ENCODE data around the gene FAM47C.
"Not testable (repeated sequence)": the region's sequence is repeated elsewhere in the genome, so short reads cannot be mapped to it uniquely, and the experiment has no call there.

Gene FAM47C

DNA sequence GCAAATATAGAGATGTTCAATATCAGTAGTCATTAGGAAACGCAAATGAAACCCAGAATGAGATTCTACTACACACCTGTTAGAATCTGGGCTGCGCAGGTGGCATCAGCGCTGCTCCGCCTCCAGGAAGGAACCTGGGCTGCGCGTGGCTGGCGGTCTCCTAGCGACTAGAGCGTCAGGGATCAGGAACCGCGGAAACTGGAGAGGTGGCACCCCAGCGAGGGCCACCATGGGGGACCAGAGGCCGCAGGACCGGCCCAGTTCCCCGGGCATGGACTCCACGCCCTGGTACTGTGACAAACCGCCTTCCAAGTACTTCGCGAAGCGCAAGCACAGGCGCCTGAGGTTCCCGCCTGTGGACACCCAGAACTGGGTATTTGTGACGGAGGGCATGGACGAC lies at the start of gene FAM47C:
TSS of gene FAM47C (plus strand) at position 185 of the 400 bp plus-strand sequence. CDS start at position 230, 45 bp downstream.
- H3K27ac ChIP-seq (ENCODE audit: low read length) = not testable (repeated sequence)

DNA sequence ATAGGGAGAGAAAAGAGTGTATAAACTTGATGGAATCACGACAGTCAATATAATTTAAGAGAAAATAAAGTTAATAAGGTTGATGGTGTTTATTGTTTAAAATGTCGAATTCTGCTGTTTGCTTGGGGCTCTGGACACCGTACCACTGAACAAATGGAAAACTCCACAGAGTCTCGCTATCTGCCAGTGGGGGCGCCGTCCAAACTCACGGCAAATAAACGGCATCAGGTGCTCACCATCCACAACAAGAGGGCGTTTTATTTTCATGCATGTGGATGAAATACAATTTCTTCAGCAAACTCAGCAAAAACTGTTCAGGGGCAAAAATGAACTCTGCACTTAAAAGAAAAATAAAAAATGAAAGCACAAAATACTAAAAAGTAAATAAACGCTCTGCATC lies 46.6 kb upstream of the FAM47C start:
- Histone ChIP-seq H3K27me3 (ENCODE audit: low read depth, low read length) (no peaks in the 10 kb centered on the region), H3K4me2 (ENCODE audit: low read length) (no peak overlapping the region), H3K9ac (ENCODE audit: low read length) (no peak overlapping the region), H3K27ac (ENCODE audit: low read length) (no peak overlapping the region), H3K4me1 (ENCODE audit: low read length) (no peaks in the 10 kb centered on the region), H3K36me3 (replicated peaks; ENCODE audit: low read depth, low read length) (no peaks in the 10 kb centered on the region), H3K9me3 (ENCODE audit: insufficient read depth, low read length) (no peaks in the 10 kb centered on the region), H3K79me2 (ENCODE audit: low read length) (no peaks in the 10 kb centered on the region), H2AFZ (ENCODE audit: low read depth, low read length) (no peak overlapping the region), H3K4me3 (ENCODE audit: low read length) (no peak overlapping the region), H4K20me1 (ENCODE audit: insufficient read depth, low read length) (no peaks in the 10 kb centered on the region)
- no peak for TF ChIP-seq EZH2phosphoT487 (IDR thresholded peaks at IDR 0.05; ENCODE audit: low read depth)
- TF ChIP-seq, protein P1, sequence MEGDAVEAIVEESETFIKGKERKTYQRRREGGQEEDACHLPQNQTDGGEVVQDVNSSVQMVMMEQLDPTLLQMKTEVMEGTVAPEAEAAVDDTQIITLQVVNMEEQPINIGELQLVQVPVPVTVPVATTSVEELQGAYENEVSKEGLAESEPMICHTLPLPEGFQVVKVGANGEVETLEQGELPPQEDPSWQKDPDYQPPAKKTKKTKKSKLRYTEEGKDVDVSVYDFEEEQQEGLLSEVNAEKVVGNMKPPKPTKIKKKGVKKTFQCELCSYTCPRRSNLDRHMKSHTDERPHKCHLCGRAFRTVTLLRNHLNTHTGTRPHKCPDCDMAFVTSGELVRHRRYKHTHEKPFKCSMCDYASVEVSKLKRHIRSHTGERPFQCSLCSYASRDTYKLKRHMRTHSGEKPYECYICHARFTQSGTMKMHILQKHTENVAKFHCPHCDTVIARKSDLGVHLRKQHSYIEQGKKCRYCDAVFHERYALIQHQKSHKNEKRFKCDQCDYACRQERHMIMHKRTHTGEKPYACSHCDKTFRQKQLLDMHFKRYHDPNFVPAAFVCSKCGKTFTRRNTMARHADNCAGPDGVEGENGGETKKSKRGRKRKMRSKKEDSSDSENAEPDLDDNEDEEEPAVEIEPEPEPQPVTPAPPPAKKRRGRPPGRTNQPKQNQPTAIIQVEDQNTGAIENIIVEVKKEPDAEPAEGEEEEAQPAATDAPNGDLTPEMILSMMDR (IDR thresholded peaks at IDR 0.05; ENCODE audit: low read depth, low read length) = no peak

More for the DNA sequence above, at the start of gene FAM47C:
- H2AFZ ChIP-seq (ENCODE audit: low read depth, low read length); H3K4me3 ChIP-seq (ENCODE audit: low read length); H3K4me2 ChIP-seq (ENCODE audit: low read length); H4K20me1 ChIP-seq (ENCODE audit: insufficient read depth, low read length); H3K36me3 ChIP-seq (replicated peaks; ENCODE audit: low read depth, low read length); H3K9ac ChIP-seq (ENCODE audit: low read length); H3K27me3 ChIP-seq (ENCODE audit: low read depth, low read length); H3K79me2 ChIP-seq (ENCODE audit: low read length); H3K4me1 ChIP-seq (ENCODE audit: low read length); H3K9me3 ChIP-seq (ENCODE audit: insufficient read depth, low read length): not testable (repeated sequence)

DNA sequence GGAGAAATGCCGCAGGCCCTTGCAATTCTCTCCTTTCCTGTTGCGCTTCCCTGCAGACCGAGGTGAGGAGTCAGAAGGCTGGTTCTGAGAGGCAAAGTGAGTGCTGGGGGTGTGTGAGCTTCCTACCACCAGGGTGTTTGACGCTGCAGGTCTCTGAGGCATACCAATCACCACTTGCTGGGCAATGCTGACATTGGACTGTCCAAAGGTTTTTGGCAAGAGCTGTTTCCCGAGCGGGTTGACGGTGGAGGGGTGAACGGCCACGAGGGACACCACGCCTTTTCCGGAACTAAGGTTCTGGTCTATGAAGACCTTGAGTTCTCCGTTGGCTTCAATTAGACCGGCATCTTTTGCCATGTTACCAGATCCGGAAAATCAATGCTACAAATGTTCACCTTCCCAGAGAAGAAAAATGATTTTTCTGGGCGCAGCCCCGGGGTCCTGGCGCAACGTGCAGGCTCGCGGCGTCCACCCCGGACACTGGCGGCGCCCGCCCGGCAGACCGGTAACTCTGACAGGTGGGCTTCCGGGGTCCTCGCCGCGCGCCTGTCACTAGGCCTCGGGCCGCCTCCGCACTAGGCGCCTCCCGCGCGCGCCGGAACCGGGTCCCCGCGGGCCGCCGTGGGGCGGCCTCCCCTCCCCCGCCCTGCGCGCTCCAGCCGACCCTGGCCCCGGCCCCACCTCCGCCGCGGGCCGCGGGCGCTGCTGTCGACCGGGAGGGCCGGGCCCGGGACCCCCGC lies 44.9 kb upstream of the FAM47C start:
- TF ChIP-seq, protein P1 (IDR thresholded peaks at IDR 0.05; ENCODE audit: low read depth, low read length) = no peak
- TF ChIP-seq EZH2phosphoT487 (IDR thresholded peaks at IDR 0.05; ENCODE audit: low read depth) = no peak
- Histone ChIP-seq H4K20me1 (ENCODE audit: insufficient read depth, low read length) (no peaks in the 10 kb centered on the region), H3K79me2 (ENCODE audit: low read length) (no peaks in the 10 kb centered on the region), H3K9ac (ENCODE audit: low read length) (no peak overlapping the region), H3K4me2 (ENCODE audit: low read length) (no peak overlapping the region), H3K36me3 (replicated peaks; ENCODE audit: low read depth, low read length) (no peaks in the 10 kb centered on the region), H3K27me3 (ENCODE audit: low read depth, low read length) (no peaks in the 10 kb centered on the region), H3K4me1 (ENCODE audit: low read length) (no peaks in the 10 kb centered on the region), H2AFZ (ENCODE audit: low read depth, low read length) (no peak overlapping the region), H3K27ac (ENCODE audit: low read length) (no peak overlapping the region), H3K4me3 (ENCODE audit: low read length) (no peak overlapping the region), H3K9me3 (ENCODE audit: insufficient read depth, low read length) (no peaks in the 10 kb centered on the region)

DNA sequence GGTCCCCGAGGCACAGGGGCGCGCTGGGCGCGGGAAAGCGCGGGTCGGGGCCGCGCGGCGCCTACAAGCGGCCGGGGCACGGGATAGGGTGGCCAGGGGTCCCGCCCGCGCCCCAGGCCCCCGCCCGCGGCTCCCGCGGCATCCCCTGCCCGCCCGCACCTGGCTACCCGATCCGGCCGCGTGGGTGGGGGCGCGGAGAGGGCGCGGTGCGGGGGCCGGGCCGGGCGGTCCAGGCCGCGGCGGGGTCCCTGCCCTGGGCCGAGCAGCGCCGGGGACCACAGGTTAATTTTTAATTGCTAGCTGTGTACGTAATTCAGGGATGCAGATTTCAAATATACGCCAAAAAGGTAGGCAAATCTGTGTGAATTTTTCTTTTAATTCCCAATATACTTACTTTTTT lies 44.3 kb upstream of the FAM47C start:
- H3K4me2 ChIP-seq (ENCODE audit: low read length) = no peak overlapping the region
- no peaks in the 10 kb centered on the region for H3K27me3 ChIP-seq (ENCODE audit: low read depth, low read length)
- TF ChIP-seq, protein P1 (IDR thresholded peaks at IDR 0.05; ENCODE audit: low read depth, low read length) = no peak
- no peak for TF ChIP-seq EZH2phosphoT487 (IDR thresholded peaks at IDR 0.05; ENCODE audit: low read depth)
- no peak overlapping the region for H2AFZ ChIP-seq (ENCODE audit: low read depth, low read length)
- no peaks in the 10 kb centered on the region for H3K9me3 ChIP-seq (ENCODE audit: insufficient read depth, low read length)
- no peak overlapping the region for H3K9ac ChIP-seq (ENCODE audit: low read length)
- no peak overlapping the region for H3K4me3 ChIP-seq (ENCODE audit: low read length)
- H3K4me1 ChIP-seq (ENCODE audit: low read length) = no peaks in the 10 kb centered on the region
- H3K27ac ChIP-seq (ENCODE audit: low read length) = no peak overlapping the region
- H4K20me1 ChIP-seq (ENCODE audit: insufficient read depth, low read length) = no peaks in the 10 kb centered on the region
- H3K79me2 ChIP-seq (ENCODE audit: low read length) = no peaks in the 10 kb centered on the region
- no peaks in the 10 kb centered on the region for H3K36me3 ChIP-seq (replicated peaks; ENCODE audit: low read depth, low read length)

Measured in OCI-LY3 (cell line).